ENCODE results near the gene AACS. TPM values are rescaled to one million over a fixed set of nuclear protein-coding genes. Genes with fewer than 3 reads are reported as not detected.

AACS gene
- polyA plus RNA-seq, 1 experiment: 18.0 TPM

DNA sequence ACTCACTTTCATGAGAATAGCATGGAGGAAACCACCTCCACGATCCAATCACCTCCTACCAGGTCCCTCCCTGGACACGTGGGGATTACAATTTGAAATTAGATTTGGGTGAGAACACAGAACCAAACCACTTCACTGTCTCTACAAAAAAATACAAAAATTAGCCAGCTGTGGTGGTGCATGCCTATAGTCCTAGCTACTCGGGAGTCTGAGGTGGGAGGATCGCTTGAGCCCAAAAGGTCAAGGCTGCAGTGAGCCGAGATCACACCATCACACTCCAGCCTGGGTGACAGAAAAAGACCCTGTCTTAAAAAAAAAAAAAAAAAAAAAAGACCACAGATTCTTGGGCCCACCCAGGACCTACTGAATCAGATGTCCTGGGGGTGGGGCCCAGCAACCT is 43.5 kb upstream of the AACS start:
- POLR2A ChIA-PET: no interaction called here
- no peak for DNase-seq (ENCODE audit: low read depth, low spot score)
- CTCF ChIA-PET: no interaction called here

DNA sequence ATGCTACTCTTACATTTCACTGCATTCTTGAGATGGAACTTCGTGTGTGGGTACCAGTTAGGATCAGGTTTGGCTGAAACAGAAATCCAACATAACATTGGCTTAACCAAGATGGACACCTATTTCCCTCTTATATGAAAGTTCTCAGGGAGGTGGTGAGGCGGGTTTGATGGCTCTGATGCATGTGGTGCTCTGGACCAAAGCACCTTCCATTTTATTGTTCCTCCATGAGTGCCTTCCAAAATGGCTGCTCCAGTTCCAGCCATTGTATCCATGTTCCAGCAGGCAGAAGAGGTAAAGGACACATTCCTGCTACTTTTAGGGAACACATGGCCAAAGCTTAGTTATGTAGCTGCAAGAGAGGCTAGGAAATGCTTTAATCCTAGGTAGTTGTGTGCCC is 42.2 kb upstream of the AACS start:
- ChIA-PET CTCF (no interaction called here), POLR2A (no interaction called here)
- H3K9me3 ChIP-seq (ENCODE audit: control insufficient read depth, insufficient read depth, low read length): no peaks in the 10 kb centered on the region; the same call in 1 of the 2 replicates
- H3K27ac ChIP-seq (ENCODE audit: low read depth, low read length): no peak overlapping the region
- TF ChIP-seq, protein P1, sequence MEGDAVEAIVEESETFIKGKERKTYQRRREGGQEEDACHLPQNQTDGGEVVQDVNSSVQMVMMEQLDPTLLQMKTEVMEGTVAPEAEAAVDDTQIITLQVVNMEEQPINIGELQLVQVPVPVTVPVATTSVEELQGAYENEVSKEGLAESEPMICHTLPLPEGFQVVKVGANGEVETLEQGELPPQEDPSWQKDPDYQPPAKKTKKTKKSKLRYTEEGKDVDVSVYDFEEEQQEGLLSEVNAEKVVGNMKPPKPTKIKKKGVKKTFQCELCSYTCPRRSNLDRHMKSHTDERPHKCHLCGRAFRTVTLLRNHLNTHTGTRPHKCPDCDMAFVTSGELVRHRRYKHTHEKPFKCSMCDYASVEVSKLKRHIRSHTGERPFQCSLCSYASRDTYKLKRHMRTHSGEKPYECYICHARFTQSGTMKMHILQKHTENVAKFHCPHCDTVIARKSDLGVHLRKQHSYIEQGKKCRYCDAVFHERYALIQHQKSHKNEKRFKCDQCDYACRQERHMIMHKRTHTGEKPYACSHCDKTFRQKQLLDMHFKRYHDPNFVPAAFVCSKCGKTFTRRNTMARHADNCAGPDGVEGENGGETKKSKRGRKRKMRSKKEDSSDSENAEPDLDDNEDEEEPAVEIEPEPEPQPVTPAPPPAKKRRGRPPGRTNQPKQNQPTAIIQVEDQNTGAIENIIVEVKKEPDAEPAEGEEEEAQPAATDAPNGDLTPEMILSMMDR (IDR thresholded peaks at IDR 0.05; ENCODE audit: low read depth, low read length): no peak
- no peaks in the 10 kb centered on the region for H3K27me3 ChIP-seq (ENCODE audit: control insufficient read depth, insufficient read depth, low read length)
- no peak for DNase-seq (ENCODE audit: low read depth, low spot score)
- H3K4me3 ChIP-seq (ENCODE audit: low read depth, low read length): no peak overlapping the region

More for the DNA sequence above, 43.5 kb upstream of the AACS start:
- no peaks in the 10 kb centered on the region for H3K27me3 ChIP-seq (ENCODE audit: control insufficient read depth, insufficient read depth, low read length)
- no peaks in the 10 kb centered on the region; the same call in 1 of the 2 replicates for H3K9me3 ChIP-seq (ENCODE audit: control insufficient read depth, insufficient read depth, low read length)
- no peak overlapping the region for H3K27ac ChIP-seq (ENCODE audit: low read depth, low read length)
- TF ChIP-seq, protein P1 (IDR thresholded peaks at IDR 0.05; ENCODE audit: low read depth, low read length): no peak
- no peak overlapping the region for H3K4me3 ChIP-seq (ENCODE audit: low read depth, low read length)

DNA sequence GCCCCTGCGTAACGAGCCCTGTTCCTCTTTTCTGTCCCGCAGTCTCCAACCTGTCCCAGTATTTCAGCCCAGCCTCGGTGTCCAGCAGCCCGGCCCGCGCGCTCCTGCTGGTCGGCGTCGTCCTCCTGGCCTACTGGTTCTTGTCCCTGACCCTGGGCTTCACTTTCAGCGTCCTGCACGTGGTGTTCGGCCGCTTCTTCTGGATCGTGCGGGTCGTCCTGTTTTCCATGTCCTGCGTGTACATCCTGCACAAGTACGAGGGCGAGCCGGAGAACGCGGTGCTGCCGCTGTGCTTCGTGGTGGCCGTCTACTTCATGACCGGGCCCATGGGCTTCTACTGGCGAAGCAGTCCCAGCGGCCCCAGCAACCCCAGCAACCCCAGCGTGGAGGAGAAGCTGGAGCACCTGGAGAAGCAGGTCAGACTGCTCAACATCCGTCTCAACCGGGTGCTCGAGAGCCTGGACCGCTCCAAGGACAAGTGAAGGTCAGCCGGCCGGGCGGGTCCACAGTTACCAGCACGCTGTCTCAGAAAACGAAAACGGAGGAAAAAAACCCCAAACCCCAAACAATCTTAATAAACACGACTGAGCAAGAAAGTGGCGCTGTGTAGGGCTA is 40.2 kb upstream of the AACS start:
- ChIA-PET POLR2A (no interaction called here), CTCF (no interaction called here)
- DNase-seq (ENCODE audit: low read depth, low spot score): no peak
- Histone ChIP-seq H3K4me3 (ENCODE audit: low read depth, low read length) (no peak overlapping the region), H3K9me3 (ENCODE audit: control insufficient read depth, insufficient read depth, low read length) (no peaks in the 10 kb centered on the region; the same call in 1 of the 2 replicates), H3K27ac (ENCODE audit: low read depth, low read length) (no peak overlapping the region), H3K27me3 (ENCODE audit: control insufficient read depth, insufficient read depth, low read length) (no peaks in the 10 kb centered on the region)
- TF ChIP-seq, protein P1 (IDR thresholded peaks at IDR 0.05; ENCODE audit: low read depth, low read length): no peak

DNA sequence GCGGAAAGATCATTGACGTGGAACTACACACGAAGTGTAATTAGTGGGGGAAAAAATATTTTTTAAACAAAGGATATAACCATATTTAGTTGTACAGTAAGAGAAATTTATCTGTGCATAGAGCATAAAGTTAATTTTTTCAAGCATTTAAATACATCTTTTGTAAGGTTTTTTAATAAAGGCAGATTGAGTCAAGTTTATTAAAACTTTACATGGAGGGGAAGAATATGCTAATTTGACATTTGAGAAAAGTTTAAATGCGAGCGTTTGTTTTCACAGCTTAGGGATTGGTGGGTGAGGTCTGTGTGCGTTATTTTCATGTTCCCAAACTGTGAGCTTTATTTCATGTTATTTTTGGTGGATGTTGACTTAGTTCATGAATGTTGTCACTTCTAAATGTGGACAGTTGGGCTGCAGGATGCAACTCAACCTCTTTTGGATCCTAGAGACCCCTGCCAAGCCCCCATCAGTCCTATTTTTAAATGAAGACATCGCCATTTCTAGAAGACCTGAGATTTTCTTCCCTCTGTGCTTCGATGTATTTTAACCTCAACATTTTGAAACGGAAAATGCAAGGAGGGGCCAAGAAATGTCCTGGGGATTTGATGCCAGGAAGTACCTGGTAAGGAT is 39.5 kb upstream of the AACS start:
- no peak overlapping the region for H3K4me3 ChIP-seq (ENCODE audit: low read depth, low read length)
- POLR2A ChIA-PET: no interaction called here
- DNase-seq (ENCODE audit: low read depth, low spot score): no peak
- no peak overlapping the region for H3K27ac ChIP-seq (ENCODE audit: low read depth, low read length)
- no peaks in the 10 kb centered on the region for H3K27me3 ChIP-seq (ENCODE audit: control insufficient read depth, insufficient read depth, low read length)
- CTCF ChIA-PET: no interaction called here
- TF ChIP-seq, protein P1 (IDR thresholded peaks at IDR 0.05; ENCODE audit: low read depth, low read length): no peak
- H3K9me3 ChIP-seq (ENCODE audit: control insufficient read depth, insufficient read depth, low read length): no peaks in the 10 kb centered on the region; the same call in 1 of the 2 replicates

DNA sequence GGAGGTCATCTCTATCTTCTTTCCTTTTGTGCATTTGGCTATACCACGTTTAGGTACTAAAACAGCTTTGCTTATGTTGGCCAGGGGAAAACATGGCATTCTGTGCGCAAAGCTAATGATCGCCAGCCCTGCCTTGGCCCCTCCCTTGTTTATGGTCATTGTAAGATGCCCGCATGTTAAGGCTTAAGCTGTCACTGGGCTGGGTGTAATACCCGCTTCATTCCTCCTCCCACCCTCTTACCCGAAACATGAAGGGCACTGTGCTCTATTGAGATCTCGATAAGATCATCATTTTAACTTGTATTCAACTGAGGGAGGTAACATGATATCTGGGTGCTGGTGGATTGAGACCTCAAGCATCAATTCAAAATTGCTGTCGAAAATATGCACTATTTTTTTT is 37.1 kb upstream of the AACS start:
- ChIA-PET POLR2A (no interaction called here), CTCF (no interaction called here)
- Histone ChIP-seq H3K9me3 (ENCODE audit: control insufficient read depth, insufficient read depth, low read length) (no peaks in the 10 kb centered on the region; the same call in 1 of the 2 replicates), H3K27me3 (ENCODE audit: control insufficient read depth, insufficient read depth, low read length) (no peaks in the 10 kb centered on the region), H3K4me3 (ENCODE audit: low read depth, low read length) (no peak overlapping the region), H3K27ac (ENCODE audit: low read depth, low read length) (no peak overlapping the region)
- TF ChIP-seq, protein P1 (IDR thresholded peaks at IDR 0.05; ENCODE audit: low read depth, low read length): no peak
- no peak for DNase-seq (ENCODE audit: low read depth, low spot score)
